ENCODE measurements around the gene TMEM18. TPM values are rescaled to one million over a fixed set of nuclear protein-coding genes. Genes with fewer than 3 reads are reported as not detected.

Gene TMEM18
- total and polyA plus RNA-seq, 2 of the 13 experiments (the other 11 are each of a cell fraction or from before 2014, with no cell fraction given), result 45.9 to 49.4 TPM

GRCh38 chr2:715038-715437, 37.8 kb upstream of the TMEM18 start (continued):
- no peak for TF ChIP-seq KAT2B (IDR thresholded peaks at IDR 0.05; ENCODE audit: borderline replicate concordance, low read depth, low read length)

- WGBS (ENCODE audit: low lambda C conversion rate), result 29% methylated on average over 17 of the region's 17 CpGs
- H3K9ac ChIP-seq (ENCODE audit: insufficient read depth, low read depth, low read length), result no peak overlapping the region
- H3K79me2 ChIP-seq (ENCODE audit: insufficient read depth, low read length), result no peaks in the 10 kb centered on the region
- ChIA-PET CTCF (ENCODE audit: low intra/inter-chr PET ratio, low total read pairs) (interaction anchor here (1.2 kb wide), 1 partner anchor 832 kb away, joined by 6 read pairs; no protein-coding TSS in a partner anchor), POLR2A (no interaction called here)
- H3K9me3 ChIP-seq (ENCODE audit: low read length), result no peaks in the 10 kb centered on the region
- FAIRE-seq (peak; percentile 23), ATAC-seq (peak; percentile 78), DNase-seq (ENCODE audit: low spot score) (peak; percentile 49)
- H3K27ac ChIP-seq (ENCODE audit: extremely low read length, insufficient read depth, low read length), result no peak overlapping the region
- intact Hi-C loops (cut with micrococcal nuclease; ENCODE audit: unreplicated experiment), result loop anchor here (1.0 kb wide), 1 partner anchor 832 kb away; no protein-coding TSS in a partner anchor
- no peak overlapping the region for H3K4me2 ChIP-seq (ENCODE audit: low read depth, low read length)
- in situ Hi-C loops (cut with HindIII; ENCODE audit: extremely low pct_ligation_motif_present, low pct_unique_long_range_greater_than_20kb), result loop anchor here (25.0 kb wide), 1 partner anchor 423 kb away; no protein-coding TSS in a partner anchor
- H3K4me1 ChIP-seq (ENCODE audit: insufficient read depth, low read length), result no peaks in the 10 kb centered on the region
- no peak overlapping the region for H2AFZ ChIP-seq (ENCODE audit: low read length)
- H3K27me3 ChIP-seq (ENCODE audit: control insufficient read depth in 1 of 2, insufficient read depth in 2 of 2, low read length in 2 of 2), result peaks cover 1 to 22% of the 10 kb centered on the region in 2 experiments; a peak in 4 of 5 replicates
- no peak overlapping the region for H3K4me3 ChIP-seq (replicated peaks in 1 of 3; ENCODE audit: insufficient read depth in 1 of 3, low read depth in 2 of 3, low read length in 3 of 3)
- H3K36me3 ChIP-seq (replicated peaks in 1 of 2; ENCODE audit: control insufficient read depth in 1 of 2, insufficient read depth in 2 of 2, low read length in 2 of 2), result no peaks in the 10 kb centered on the region
- H4K20me1 ChIP-seq (ENCODE audit: insufficient read depth, low read length), result no peaks in the 10 kb centered on the region
- no TSS peak for BruUV-seq (replicated peaks)
- TF ChIP-seq ZFP36L1 (CRISPR knock-in tag; IDR thresholded peaks at IDR 0.05), result no peak
- TF ChIP-seq ZNF362 (CRISPR knock-in tag; IDR thresholded peaks at IDR 0.05; ENCODE audit: borderline replicate concordance), result no peak
- TF ChIP-seq ZFP62 (CRISPR knock-in tag; IDR thresholded peaks at IDR 0.05), result no peak
- TF ChIP-seq CSRNP2 (CRISPR knock-in tag; conservative IDR thresholded peaks at IDR 0.05; ENCODE audit: low read depth), result no peak
- TF ChIP-seq ZNF713 (CRISPR knock-in tag; IDR thresholded peaks at IDR 0.05), result no peak
- no peak for TF ChIP-seq KAT8 (CRISPR knock-in tag; IDR thresholded peaks at IDR 0.05)
- TF ChIP-seq MLX (CRISPR knock-in tag; IDR thresholded peaks at IDR 0.05), result no peak
- 0 out of 2 replicates have a peak, but pooled peaks have one; percentile 17 for TF ChIP-seq ELF1 (CRISPR knock-in tag; IDR thresholded peaks at IDR 0.05)
- TF ChIP-seq BORCS8-MEF2B (CRISPR knock-in tag; IDR thresholded peaks at IDR 0.05), result no peak
- no peak for TF ChIP-seq WIZ (CRISPR knock-in tag; IDR thresholded peaks at IDR 0.05)
- no peak for TF ChIP-seq AHR (CRISPR knock-in tag; IDR thresholded peaks at IDR 0.05)
- TF ChIP-seq CTCF (CRISPR knock-in tag; IDR thresholded peaks at IDR 0.05), result peak; percentile 70
- peak; percentile 67 for TF ChIP-seq STAG1 (CRISPR knock-in tag; IDR thresholded peaks at IDR 0.05)
- TF ChIP-seq SP140L (CRISPR knock-in tag; IDR thresholded peaks at IDR 0.05; ENCODE audit: borderline replicate concordance), result no peak
- TF ChIP-seq SMC3 (IDR thresholded peaks at IDR 0.05; ENCODE audit: low read length), result peak; percentile 58; the same call in 1 of the 2 replicates
- TF ChIP-seq ZNF205 (CRISPR knock-in tag; IDR thresholded peaks at IDR 0.05), result no peak
- no peak for TF ChIP-seq ZNF556 (CRISPR knock-in tag; IDR thresholded peaks at IDR 0.05; ENCODE audit: borderline replicate concordance)
Observed at GRCh38 chr2:714005-714741, 37.0 kb upstream of the TMEM18 start.

Data from HepG2 (cell line).